Measurements from ENCODE around the gene MYO15B. TPM values are rescaled to one million over a fixed set of nuclear protein-coding genes. Genes with fewer than 3 reads are reported as not detected.

Gene MYO15B
- total and polyA plus RNA-seq, 2 of the 13 experiments (the other 11 are each of a cell fraction or from before 2014, with no cell fraction given) = 2.8 to 8.1 TPM

- TF ChIP-seq ZNF766 (CRISPR knock-in tag; IDR thresholded peaks at IDR 0.05; ENCODE audit: borderline replicate concordance) = 0 out of 2 replicates have a peak, but pooled peaks have one; percentile 18
- peak; percentile 27 for TF ChIP-seq TBL1XR1 (IDR thresholded peaks at IDR 0.05; ENCODE audit: borderline replicate concordance, low read length, partially characterized antibody)
- TF ChIP-seq CEBPG (CRISPR knock-in tag; IDR thresholded peaks at IDR 0.05) = 0 out of 2 replicates have a peak, but pooled peaks have one; percentile 54
- TF ChIP-seq ARID4A (CRISPR knock-in tag; IDR thresholded peaks at IDR 0.05; ENCODE audit: borderline replicate concordance) = peak; percentile 95
- no peak for TF ChIP-seq ZNF432 (CRISPR knock-in tag; IDR thresholded peaks at IDR 0.05; ENCODE audit: borderline replicate concordance)
- no peak; the same call in 1 of the 2 replicates for TF ChIP-seq ZNF280B (CRISPR knock-in tag; IDR thresholded peaks at IDR 0.05; ENCODE audit: borderline replicate concordance)
- 0 out of 2 replicates have a peak, but pooled peaks have one; percentile 19 for TF ChIP-seq ZNF232 (CRISPR knock-in tag; IDR thresholded peaks at IDR 0.05; ENCODE audit: borderline replicate concordance)
- TF ChIP-seq ZBTB34 (CRISPR knock-in tag; IDR thresholded peaks at IDR 0.05) = peak; percentile 75; the same call in 1 of the 2 replicates
- TF ChIP-seq PTBP1 (IDR thresholded peaks at IDR 0.05; ENCODE audit: low read depth, low read length, poor library complexity, severe bottlenecking) = no peak
- no peak for TF ChIP-seq ZMAT5 (CRISPR knock-in tag; IDR thresholded peaks at IDR 0.05; ENCODE audit: borderline replicate concordance, low read depth)
- peak; percentile 74 for TF ChIP-seq FOSL2 (CRISPR knock-in tag; IDR thresholded peaks at IDR 0.05)
- TF ChIP-seq ZBTB42 (CRISPR knock-in tag; IDR thresholded peaks at IDR 0.05) = no peak
- TF ChIP-seq ZBTB43 (CRISPR knock-in tag; conservative IDR thresholded peaks at IDR 0.05) = no peak; the same call in 1 of the 2 replicates
- TF ChIP-seq ZSCAN25 (CRISPR knock-in tag; IDR thresholded peaks at IDR 0.05) = peak; percentile 27; the same call in 1 of the 2 replicates
- TF ChIP-seq ZIK1 (CRISPR knock-in tag; IDR thresholded peaks at IDR 0.05; ENCODE audit: borderline replicate concordance, low read depth) = no peak
- no peak for TF ChIP-seq ZNF660 (CRISPR knock-in tag; IDR thresholded peaks at IDR 0.05; ENCODE audit: borderline replicate concordance, low read depth)
- peak; percentile 63; the same call in 1 of the 2 replicates for TF ChIP-seq ZNF790 (CRISPR knock-in tag; IDR thresholded peaks at IDR 0.05; ENCODE audit: borderline replicate concordance)
- TF ChIP-seq SMYD3 (CRISPR knock-in tag; IDR thresholded peaks at IDR 0.05) = no peak; the same call in 1 of the 2 replicates
- TF ChIP-seq SRF (IDR thresholded peaks at IDR 0.05; ENCODE audit: low read depth, low read length) = peak; percentile 18; the same call in 1 of the 2 replicates
Measured at GRCh38 chr17:75666959-75667790, 79.6 kb downstream of the MYO15B start, which contains the start of the genes RECQL5 and SAP30BP (continued).

Measured in HepG2 (cell line).